ENCODE data around the gene HOMER3. TPM values are rescaled to one million over a fixed set of nuclear protein-coding genes. Genes with fewer than 3 reads are reported as not detected.

HOMER3 gene
- total and polyA plus RNA-seq, 2 of the 13 experiments (the other 11 are each of a cell fraction or from before 2014, with no cell fraction given): 21.3 to 27.3 TPM

DNA sequence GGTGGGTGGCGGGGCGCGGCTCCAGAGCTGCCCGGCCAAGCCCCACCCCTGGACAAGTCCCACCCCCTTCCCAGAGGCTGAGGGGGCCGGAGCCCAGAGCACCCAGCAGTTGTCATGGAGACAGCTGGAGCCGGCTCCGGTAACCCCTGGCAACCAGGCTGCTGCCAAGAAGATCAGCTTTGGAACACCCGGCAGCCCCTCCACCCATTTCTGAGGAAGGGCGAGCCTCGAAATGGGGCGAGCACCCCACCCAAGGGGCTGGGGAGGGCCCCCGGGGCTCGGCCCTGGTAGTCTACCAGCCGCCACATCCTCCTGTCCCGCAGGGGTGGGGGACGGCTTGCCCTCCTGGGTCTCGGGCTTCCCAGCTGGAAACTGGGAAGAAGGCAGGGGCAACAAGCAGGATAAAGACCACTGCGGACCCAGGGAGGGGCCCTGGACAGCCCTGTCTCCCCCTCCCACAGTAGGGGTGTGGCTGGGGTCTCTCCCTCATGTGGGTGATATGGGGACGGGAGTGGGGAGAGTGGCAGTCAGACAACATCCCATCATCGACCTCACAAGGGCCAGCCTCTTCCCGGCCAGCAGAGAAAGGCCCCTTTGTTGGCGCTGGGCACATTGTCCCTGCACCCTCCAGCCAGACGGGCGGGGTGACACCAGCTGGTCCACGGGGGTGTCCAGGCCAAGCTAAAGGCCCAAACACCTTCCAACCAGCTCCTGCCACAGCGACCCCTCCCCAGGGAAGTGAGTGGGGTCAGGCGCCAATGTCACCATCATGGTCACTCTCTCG is 46.6 kb downstream of the HOMER3 start (continued):
- peak; percentile 5; the same call in 1 of the 2 replicates for TF ChIP-seq HDAC1 (CRISPR knock-in tag; IDR thresholded peaks at IDR 0.05)

DNA sequence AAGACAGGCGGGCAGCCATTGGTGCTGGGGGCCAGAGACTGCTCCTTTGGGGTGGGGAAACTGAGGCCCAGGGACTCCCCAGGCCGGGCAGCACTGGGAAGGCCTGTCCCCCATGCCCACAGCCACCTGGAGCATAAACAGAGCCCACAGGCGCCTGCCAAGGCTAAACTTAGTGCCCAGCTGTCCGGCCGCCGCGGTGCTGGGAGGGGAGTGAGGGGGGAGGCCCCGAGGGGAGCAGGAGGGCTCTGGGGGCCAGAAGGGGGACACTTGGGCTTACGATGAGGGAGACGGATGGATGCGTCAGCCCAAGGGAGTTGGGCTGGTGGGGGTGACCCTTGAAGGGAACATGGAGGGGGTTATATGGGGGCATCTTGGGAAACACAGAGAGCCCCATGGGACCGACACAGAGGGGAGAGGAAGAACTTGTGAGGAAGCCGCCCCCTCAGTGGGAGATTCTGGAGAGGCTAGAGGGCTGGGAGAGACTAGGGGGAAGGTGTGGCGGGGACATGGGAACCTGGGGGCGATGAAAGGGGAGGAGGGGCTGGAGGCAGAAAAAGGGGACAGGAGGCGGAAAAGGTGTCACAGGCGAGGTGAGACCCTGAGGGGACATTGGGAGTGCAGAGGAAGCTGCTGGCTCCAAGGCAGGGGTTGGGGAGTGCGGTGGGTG is 47.3 kb downstream of the HOMER3 start:
- no peak for DNase-seq (ENCODE audit: low spot score)
- no TSS peak for BruUV-seq (replicated peaks)
- H2AFZ ChIP-seq (ENCODE audit: low read length): no peak overlapping the region
- no peak overlapping the region for H3K9ac ChIP-seq (ENCODE audit: insufficient read depth, low read depth, low read length)
- no peak for FAIRE-seq
- CTCF ChIA-PET (ENCODE audit: low intra/inter-chr PET ratio, low total read pairs): interaction anchor here (0.9 kb wide), 1 partner anchor 91 kb away, joined by 3 read pairs; no protein-coding TSS in a partner anchor
- H3K9me3 ChIP-seq (ENCODE audit: low read length): no peaks in the 10 kb centered on the region
- no peak overlapping the region for H3K4me2 ChIP-seq (ENCODE audit: low read depth, low read length)
- in situ Hi-C loops (cut with HindIII; ENCODE audit: extremely low pct_ligation_motif_present, low pct_unique_long_range_greater_than_20kb) (loop anchor here (10.0 kb wide), 1 partner anchor 91 kb away; no protein-coding TSS in a partner anchor), intact Hi-C loops (cut with micrococcal nuclease; ENCODE audit: unreplicated experiment) (no loop called here)
- POLR2A ChIA-PET: no interaction called here
- H3K4me1 ChIP-seq (ENCODE audit: insufficient read depth, low read length): peaks cover 21% of the 10 kb centered on the region
- H3K79me2 ChIP-seq (ENCODE audit: insufficient read depth, low read length): no peaks in the 10 kb centered on the region
- 93% methylated on average over 16 of the region's 18 CpGs for WGBS (ENCODE audit: low lambda C conversion rate)
- no peak for ATAC-seq
- no peaks in the 10 kb centered on the region for H4K20me1 ChIP-seq (ENCODE audit: insufficient read depth, low read length)
- H3K27me3 ChIP-seq (ENCODE audit: control insufficient read depth in 1 of 2, insufficient read depth in 2 of 2, low read length in 2 of 2): no peaks in the 10 kb centered on the region; a peak in 1 of 5 replicates
- H3K36me3 ChIP-seq (replicated peaks in 1 of 2; ENCODE audit: control insufficient read depth in 1 of 2, insufficient read depth in 2 of 2, low read length in 2 of 2): no peaks in the 10 kb centered on the region
- TF ChIP-seq EP300 (IDR thresholded peaks at IDR 0.05; ENCODE audit: low read depth in 2 of 2, low read length in 2 of 2): no peak
- TF ChIP-seq EP300 (CRISPR knock-in tag; IDR thresholded peaks at IDR 0.05; ENCODE audit: borderline replicate concordance): no peak
- no peak for TF ChIP-seq ZNF816 (CRISPR knock-in tag; IDR thresholded peaks at IDR 0.05; ENCODE audit: borderline replicate concordance)
- TF ChIP-seq ZSCAN25 (CRISPR knock-in tag; IDR thresholded peaks at IDR 0.05): no peak
- TF ChIP-seq POLR2G (IDR thresholded peaks at IDR 0.05; ENCODE audit: low read depth, low read length): no peak
- H3K4me3 ChIP-seq (replicated peaks in 1 of 3; ENCODE audit: insufficient read depth in 1 of 3, low read depth in 2 of 3, low read length in 3 of 3): no peak overlapping the region
- no peak overlapping the region for H3K27ac ChIP-seq (ENCODE audit: extremely low read length, insufficient read depth, low read length)
